HAP-1 (cell line): ENCODE data around the gene N4BP2.

ENCODE experiments used
- DNase-seq, 2 experiments: peaks; one replicate each; pipeline ENCODE4 v3.0.0-alpha.2; 2016 to 2020; ENCODE audit warnings: low spot score in 2 of 2
- H3K27me3 ChIP-seq: fragments of 250-450 bp; sonication (Bioruptor Pico); 2 replicates; pipeline ENCODE4 v1.5.1; 2020; ENCODE audit warnings: low read depth, mild to moderate bottlenecking, moderate library complexity
- H3K36me3 ChIP-seq: fragments of 250-450 bp; sonication (Bioruptor Pico); replicated peaks from 2 replicates; pipeline ENCODE4 v1.5.1; 2020; ENCODE audit warnings: mild to moderate bottlenecking
- H3K4me1 ChIP-seq: fragments of 250-450 bp; sonication (Bioruptor Pico); 2 replicates; pipeline ENCODE4 v1.5.1; 2020; ENCODE audit warnings: mild to moderate bottlenecking
- H3K4me3 ChIP-seq: fragments of 250-450 bp; sonication (Bioruptor Pico); 2 replicates; pipeline ENCODE4 v1.5.1; 2020; ENCODE audit warnings: mild to moderate bottlenecking, moderate library complexity
- H3K9me3 ChIP-seq: fragments of 250-450 bp; sonication (Bioruptor Pico); 2 replicates; pipeline ENCODE4 v1.5.1; 2020; ENCODE audit warnings: mild to moderate bottlenecking, moderate library complexity
- in situ Hi-C: fragments of 300-500 bp; cut with MboI; formaldehyde crosslinking; loops from 3 replicates; pipeline ENCODE4 v1.14.3; 2020; ENCODE audit warnings: low sequenced_read_pairs, inconsistent platforms, mixed read lengths

The N4BP2 gene

GRCh38 chr4:40177591-40177990 lies 120.9 kb downstream of the N4BP2 start:
- in situ Hi-C loops = no loop called here
- H3K36me3 ChIP-seq = no peaks in the 10 kb centered on the region
- H3K4me3 ChIP-seq = no peak overlapping the region
- no peaks in the 10 kb centered on the region for H3K4me1 ChIP-seq
- H3K27me3 ChIP-seq = no peaks in the 10 kb centered on the region
- no peak for DNase-seq
- no peaks in the 10 kb centered on the region for H3K9me3 ChIP-seq

- no peak for DNase-seq
- no peaks in the 10 kb centered on the region for H3K9me3 ChIP-seq
- in situ Hi-C loops = no loop called here
- no peaks in the 10 kb centered on the region for H3K27me3 ChIP-seq
- no peak overlapping the region for H3K4me3 ChIP-seq
- H3K36me3 ChIP-seq = no peaks in the 10 kb centered on the region
- H3K4me1 ChIP-seq = no peaks in the 10 kb centered on the region
These were observed 122.0 kb downstream of the N4BP2 start for GRCh38 chr4:40178672-40179071.

GRCh38 chr4:40179360-40179759 lies 122.7 kb downstream of the N4BP2 start:
- no peaks in the 10 kb centered on the region for H3K9me3 ChIP-seq
- H3K27me3 ChIP-seq = no peaks in the 10 kb centered on the region
- H3K36me3 ChIP-seq = no peaks in the 10 kb centered on the region
- no peaks in the 10 kb centered on the region for H3K4me1 ChIP-seq
- in situ Hi-C loops = no loop called here
- H3K4me3 ChIP-seq = no peak overlapping the region
- no peak for DNase-seq

GRCh38 chr4:40180356-40180755 lies 123.7 kb downstream of the N4BP2 start:
- no peak for DNase-seq
- H3K27me3 ChIP-seq = no peaks in the 10 kb centered on the region
- in situ Hi-C loops = no loop called here
- no peaks in the 10 kb centered on the region for H3K36me3 ChIP-seq
- no peaks in the 10 kb centered on the region for H3K9me3 ChIP-seq
- no peaks in the 10 kb centered on the region; the same call in 1 of the 2 replicates for H3K4me1 ChIP-seq
- no peak overlapping the region for H3K4me3 ChIP-seq

GRCh38 chr4:40182001-40182400 lies 125.4 kb downstream of the N4BP2 start:
- no peaks in the 10 kb centered on the region for H3K27me3 ChIP-seq
- no peak overlapping the region for H3K4me3 ChIP-seq
- in situ Hi-C loops = no loop called here
- H3K4me1 ChIP-seq = no peaks in the 10 kb centered on the region; the same call in 1 of the 2 replicates
- DNase-seq = no peak
- H3K9me3 ChIP-seq = no peaks in the 10 kb centered on the region
- no peaks in the 10 kb centered on the region for H3K36me3 ChIP-seq

GRCh38 chr4:40182954-40183353 lies 126.3 kb downstream of the N4BP2 start:
- Histone ChIP-seq H3K9me3 (no peaks in the 10 kb centered on the region), H3K27me3 (no peaks in the 10 kb centered on the region), H3K4me1 (no peaks in the 10 kb centered on the region; the same call in 1 of the 2 replicates), H3K4me3 (no peak overlapping the region), H3K36me3 (no peaks in the 10 kb centered on the region)
- in situ Hi-C loops = no loop called here
- no peak for DNase-seq

GRCh38 chr4:40183615-40184411 lies 127.2 kb downstream of the N4BP2 start:
- H3K4me1 ChIP-seq = no peaks in the 10 kb centered on the region; the same call in 1 of the 2 replicates
- in situ Hi-C loops = no loop called here
- no peak overlapping the region for H3K4me3 ChIP-seq
- H3K36me3 ChIP-seq = no peaks in the 10 kb centered on the region
- DNase-seq = no peak
- H3K9me3 ChIP-seq = no peaks in the 10 kb centered on the region
- no peaks in the 10 kb centered on the region for H3K27me3 ChIP-seq

- H3K4me3 ChIP-seq = no peak overlapping the region
- no peak for DNase-seq
- H3K4me1 ChIP-seq = no peaks in the 10 kb centered on the region; the same call in 1 of the 2 replicates
These were observed 129.4 kb downstream of the N4BP2 start for GRCh38 chr4:40185830-40186664.

GRCh38 chr4:40186665-40187014 lies 130.0 kb downstream of the N4BP2 start:
- in situ Hi-C loops = no loop called here
- Histone ChIP-seq H3K4me3 (no peak overlapping the region), H3K27me3 (no peaks in the 10 kb centered on the region), H3K9me3 (no peaks in the 10 kb centered on the region), H3K36me3 (no peaks in the 10 kb centered on the region), H3K4me1 (no peaks in the 10 kb centered on the region; the same call in 1 of the 2 replicates)
- DNase-seq = no peak

More at GRCh38 chr4:40185830-40186664, 129.4 kb downstream of the N4BP2 start:
- Histone ChIP-seq H3K36me3 (no peaks in the 10 kb centered on the region), H3K27me3 (no peaks in the 10 kb centered on the region), H3K9me3 (no peaks in the 10 kb centered on the region)
- in situ Hi-C loops = no loop called here

- no peak for DNase-seq
- Histone ChIP-seq H3K4me3 (no peak overlapping the region), H3K9me3 (no peaks in the 10 kb centered on the region), H3K36me3 (no peaks in the 10 kb centered on the region), H3K4me1 (peaks cover 4% of the 10 kb centered on the region), H3K27me3 (no peaks in the 10 kb centered on the region)
- in situ Hi-C loops = no loop called here
These were observed 130.8 kb downstream of the N4BP2 start for GRCh38 chr4:40187386-40187906.

- in situ Hi-C loops = no loop called here
- no peaks in the 10 kb centered on the region for H3K36me3 ChIP-seq
- no peak overlapping the region for H3K4me3 ChIP-seq
- no peak for DNase-seq
- no peaks in the 10 kb centered on the region for H3K9me3 ChIP-seq
- H3K27me3 ChIP-seq = no peaks in the 10 kb centered on the region
- H3K4me1 ChIP-seq = peaks cover 27% of the 10 kb centered on the region
These were observed 133.4 kb downstream of the N4BP2 start for GRCh38 chr4:40190019-40190418.

- Histone ChIP-seq H3K4me3 (no peak overlapping the region), H3K4me1 (peaks cover 28% of the 10 kb centered on the region)
- no peak for DNase-seq
These were observed 133.8 kb downstream of the N4BP2 start for GRCh38 chr4:40190465-40190864.

GRCh38 chr4:40190880-40191815 lies 134.5 kb downstream of the N4BP2 start:
- H3K4me3 ChIP-seq = no peak overlapping the region
- DNase-seq = no peak
- in situ Hi-C loops = no loop called here
- no peaks in the 10 kb centered on the region for H3K36me3 ChIP-seq
- H3K4me1 ChIP-seq = peaks cover 28% of the 10 kb centered on the region
- no peaks in the 10 kb centered on the region for H3K9me3 ChIP-seq
- H3K27me3 ChIP-seq = no peaks in the 10 kb centered on the region

More at GRCh38 chr4:40190465-40190864, 133.8 kb downstream of the N4BP2 start:
- no peaks in the 10 kb centered on the region for H3K9me3 ChIP-seq
- in situ Hi-C loops = no loop called here
- H3K36me3 ChIP-seq = no peaks in the 10 kb centered on the region
- H3K27me3 ChIP-seq = no peaks in the 10 kb centered on the region
